ENCODE data around the gene NTN5.

Gene NTN5

DNA sequence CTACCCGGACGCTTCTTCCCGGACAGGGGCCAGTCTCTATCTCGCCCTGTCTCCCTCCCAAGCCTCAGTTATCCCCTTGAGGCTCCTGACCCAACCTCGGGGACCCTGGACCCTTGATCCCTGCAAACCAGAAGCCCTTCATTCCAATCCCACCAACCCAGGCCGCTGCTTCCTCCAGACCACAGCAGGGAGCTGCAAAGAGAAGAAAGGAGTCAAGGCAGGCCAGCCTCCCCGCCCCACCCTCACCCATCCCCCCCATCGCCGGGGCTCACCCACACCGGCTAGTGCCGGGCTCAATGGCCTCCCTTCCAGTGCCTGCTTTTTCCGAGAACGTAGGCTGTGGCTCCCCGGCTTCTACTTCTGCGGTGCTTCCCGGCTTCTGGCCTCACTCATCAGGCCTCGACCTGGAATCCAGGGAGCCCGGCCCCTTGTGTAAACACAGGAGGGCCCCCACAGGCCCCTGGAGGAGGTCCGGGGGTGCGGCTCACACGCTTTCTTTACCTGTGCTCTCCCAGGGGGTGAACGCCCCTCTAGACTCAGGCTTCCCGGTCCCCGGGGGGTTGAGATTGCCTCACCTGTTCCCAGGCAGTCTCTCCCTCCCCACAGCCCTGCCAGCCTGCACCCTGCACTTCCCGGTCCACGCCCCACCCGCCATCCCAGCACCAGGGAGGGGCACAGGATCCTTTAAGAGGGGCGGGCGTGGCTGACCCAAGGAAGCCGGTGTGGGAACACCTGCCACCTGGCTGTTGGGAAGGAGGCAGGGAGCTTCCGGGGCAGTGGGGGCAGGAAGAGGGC is 58.2 kb downstream of the NTN5 start, which contains the start of gene FAM83E:
FAM83E (minus strand) TSS at position 641 of the 795 bp plus-strand sequence. CDS start 1,704 bp downstream, outside the sequence.
- DNase-seq (ENCODE audit: low read depth): no peak

GRCh38 chr19:48613852-48614435 is 58.9 kb downstream of the NTN5 start:
- DNase-seq (ENCODE audit: low read depth): no peak

GRCh38 chr19:48613024-48613851 is 59.6 kb downstream of the NTN5 start:
- DNase-seq (ENCODE audit: low read depth): no peak

DNA sequence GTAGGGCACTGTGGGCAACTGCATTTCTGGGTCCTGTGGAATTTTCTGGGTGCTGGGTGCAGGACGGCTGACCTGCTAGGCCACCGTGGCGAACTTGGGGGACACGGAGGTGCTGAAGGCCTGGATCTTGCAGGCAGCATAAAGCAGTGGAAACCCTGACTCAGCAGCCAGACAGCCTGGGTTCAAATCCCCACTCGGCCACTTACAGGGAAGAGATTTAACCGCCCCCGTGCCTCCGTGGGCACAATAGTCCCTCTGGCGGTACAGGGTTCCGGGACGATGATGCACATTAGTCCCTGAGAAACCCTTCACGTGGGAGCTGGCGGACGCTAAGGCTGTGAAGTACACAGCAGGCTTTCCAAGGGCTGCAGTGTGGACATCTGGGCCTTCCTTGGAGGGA is 60.9 kb downstream of the NTN5 start:
- DNase-seq (ENCODE audit: low read depth): no peak
